GM23338 (cell line): ENCODE results near the gene MYH3. TPM values are rescaled to one million over a fixed set of nuclear protein-coding genes. Genes with fewer than 3 reads are reported as not detected.

Experiments used
- ATAC-seq: fragments of 200-7000 bp; cut with Tn5 transposase; 3 replicates; pipeline ENCODE4 v1.9.1; 2020
- DNase-seq: peaks from one replicate; pipeline ENCODE4 v3.0.0-alpha.2; 2015; ENCODE audit warnings: low spot score
- H2AFZ ChIP-seq: fragments of 200-600 bp; sonication (generic); 2 replicates; pipeline ENCODE4 v1.8.0; 2016; ENCODE audit warnings: antibody characterized with exemption, mild to moderate bottlenecking, moderate library complexity
- H3F3A ChIP-seq: fragments of 200-600 bp; sonication (generic); replicated peaks from 2 replicates; pipeline ENCODE4 v1.8.0; 2017; ENCODE audit warnings: antibody characterized with exemption, mixed run types, low read depth
- H3K27ac ChIP-seq: fragments of 200-600 bp; sonication (generic); 2 replicates; pipeline ENCODE4 v1.6.1; 2016; ENCODE audit warnings: low read depth
- H3K27me3 ChIP-seq: fragments of 200-600 bp; sonication (generic); 2 replicates; pipeline ENCODE4 v1.8.0; 2016; ENCODE audit warnings: mild to moderate bottlenecking, mixed run types, moderate library complexity; ENCODE audit not compliant: insufficient read depth
- H3K36me3 ChIP-seq: fragments of 200-600 bp; sonication (generic); 2 replicates; pipeline ENCODE4 v1.8.0; 2016; ENCODE audit warnings: mild to moderate bottlenecking; ENCODE audit not compliant: insufficient read depth
- H3K4me1 ChIP-seq: fragments of 200-600 bp; sonication (generic); 2 replicates; pipeline ENCODE4 v1.8.0; 2016; ENCODE audit warnings: mild to moderate bottlenecking, moderate library complexity; ENCODE audit not compliant: insufficient read depth
- H3K4me2 ChIP-seq: fragments of 200-600 bp; sonication (generic); 2 replicates; pipeline ENCODE4 v1.7.1; 2017; ENCODE audit warnings: mixed run types
- H3K4me3 ChIP-seq: fragments of 200-600 bp; sonication (generic); 2 replicates; pipeline ENCODE4 v1.6.1; 2016; ENCODE audit warnings: mixed run types
- H3K79me2 ChIP-seq: fragments of 200-600 bp; sonication (generic); replicated peaks from 2 replicates; pipeline ENCODE4 v1.8.0; 2017; ENCODE audit warnings: mild to moderate bottlenecking; ENCODE audit not compliant: insufficient read depth
- H3K9me2 ChIP-seq: fragments of 200-600 bp; sonication (generic); 2 replicates; pipeline ENCODE4 v1.8.0; 2017; ENCODE audit not compliant: insufficient read depth
- H4K20me1 ChIP-seq: fragments of 200-600 bp; sonication (generic); replicated peaks from 2 replicates; pipeline ENCODE4 v1.8.0; 2017; ENCODE audit warnings: mild to moderate bottlenecking; ENCODE audit not compliant: insufficient read depth
- H3K27ac Mint-ChIP-seq: 2 replicates; pipeline ENCODE4 v1.8.0; 2020; ENCODE audit warnings: inconsistent platforms, mild to moderate bottlenecking, moderate library complexity, mixed read lengths
- H3K27me3 Mint-ChIP-seq: 3 replicates; pipeline ENCODE4 v1.8.0; 2022; ENCODE audit warnings: low read depth, mild to moderate bottlenecking, moderate library complexity, mixed read lengths, inconsistent platforms; ENCODE audit not compliant: insufficient read depth, poor library complexity
- H3K36me3 Mint-ChIP-seq: 3 replicates; pipeline ENCODE4 v1.8.0; 2021; ENCODE audit warnings: low read depth, mild to moderate bottlenecking, inconsistent platforms, moderate library complexity, mixed read lengths
- H3K4me1 Mint-ChIP-seq: 3 replicates; pipeline ENCODE4 v1.8.0; 2020; ENCODE audit warnings: mild to moderate bottlenecking, inconsistent platforms, mixed read lengths
- H3K4me3 Mint-ChIP-seq: 3 replicates; pipeline ENCODE4 v1.8.0; 2021; ENCODE audit warnings: moderate library complexity, mild to moderate bottlenecking, inconsistent platforms, mixed read lengths
- H3K9me3 Mint-ChIP-seq: 3 replicates; pipeline ENCODE4 v1.8.0; 2020; ENCODE audit warnings: moderate library complexity, mild to moderate bottlenecking, inconsistent platforms, mixed read lengths
- CTCF ChIP-seq, 2 experiments: fragments of 200-600 bp in 1 of 2; sonication (generic) in 1 of 2; conservative IDR thresholded peaks; 2 replicates each; pipeline versions ENCODE4 v1.5.1 to v1.6.1; 2016 to 2017; ENCODE audit warnings: antibody characterized with exemption in 2 of 2, low read depth in 2 of 2, mild to moderate bottlenecking in 2 of 2, moderate library complexity in 1 of 2
- EZH2phosphoT487 ChIP-seq: fragments of 200-600 bp; sonication (generic); IDR thresholded peaks from one replicate; pipeline ENCODE4 v1.8.1; 2018; ENCODE audit warnings: antibody characterized with exemption; ENCODE audit not compliant: unreplicated experiment
- NANOG ChIP-seq: IDR thresholded peaks from 2 replicates; pipeline ENCODE4 v1.6.1; 2016; ENCODE audit warnings: antibody characterized with exemption, borderline replicate concordance
- POLR2AphosphoS5 ChIP-seq: IDR thresholded peaks from 2 replicates; pipeline ENCODE4 v1.6.1; 2016; ENCODE audit warnings: antibody characterized with exemption, low read depth
- ZNF114 ChIP-seq: fragments of 250-450 bp; sonication (Bioruptor Pico); IDR thresholded peaks from 2 replicates; pipeline ENCODE4 v1.5.0; 2020; ENCODE audit warnings: mild to moderate bottlenecking, moderate library complexity
- ZNF331 ChIP-seq: fragments of 250-450 bp; sonication (Bioruptor Pico); IDR thresholded peaks from 2 replicates; pipeline ENCODE4 v1.5.0; 2020; ENCODE audit warnings: low read depth, mild to moderate bottlenecking, moderate library complexity
- ZNF462 ChIP-seq: fragments of 250-450 bp; sonication (Bioruptor Pico); IDR thresholded peaks from 2 replicates; pipeline ENCODE4 v1.5.0; 2020; ENCODE audit warnings: mild to moderate bottlenecking, moderate library complexity
- polyA plus RNA-seq: library from polyadenylated mRNA; unstranded; fragments of >200 nt; fragmentation: Nextera tagmentation; extraction: Ambion mirVana; gene quantifications from 2 replicates; pipeline ENCODE4 v1.2.1, GENCODE V29; 2016
- total RNA-seq: library from RNA; depleted of rRNA; stranded (reverse); fragments of >200 nt; shearing (Covaris generic); gene quantifications from 2 replicates; pipeline ENCODE4 v1.2.3, GENCODE V29; 2014

The MYH3 gene
- total and polyA plus RNA-seq, 2 experiments from 2014 or later = 0.84 to 1.8 TPM

GRCh38 chr17:10668775-10669174, 11.7 kb upstream of the MYH3 start:
- Histone ChIP-seq H3K4me2 (no peak overlapping the region), H3K27ac (no peak overlapping the region), H3K9me2 (no peaks in the 10 kb centered on the region), H4K20me1 (no peaks in the 10 kb centered on the region), H3K4me3 (no peak overlapping the region), H3K4me1 (no peaks in the 10 kb centered on the region), H2AFZ (no peak overlapping the region), H3K79me2 (no peaks in the 10 kb centered on the region), H3K27me3 (no peaks in the 10 kb centered on the region), H3K36me3 (no peaks in the 10 kb centered on the region), H3F3A (no peaks in the 10 kb centered on the region)
- H3K4me1 Mint-ChIP-seq = no peaks in the 10 kb centered on the region
- H3K9me3 Mint-ChIP-seq = no peaks in the 10 kb centered on the region
- H3K4me3 Mint-ChIP-seq = no peak overlapping the region
- TF ChIP-seq CTCF (conservative IDR thresholded peaks at IDR 0.05; ENCODE audit: low read depth in 2 of 2) (no peak), ZNF331 (CRISPR knock-in tag) (no peak), EZH2phosphoT487 (no peak)
- ATAC-seq (no peak), DNase-seq (no peak)
- no peaks in the 10 kb centered on the region for H3K27me3 Mint-ChIP-seq
- H3K27ac Mint-ChIP-seq = no peak overlapping the region
- peaks cover 3% of the 10 kb centered on the region; the same call in 2 of the 3 replicates for H3K36me3 Mint-ChIP-seq

- Histone ChIP-seq H3K36me3 (no peaks in the 10 kb centered on the region), H3K27ac (no peak overlapping the region), H3F3A (no peaks in the 10 kb centered on the region), H3K79me2 (no peaks in the 10 kb centered on the region), H3K4me3 (no peak overlapping the region), H3K9me2 (no peaks in the 10 kb centered on the region), H2AFZ (no peak overlapping the region), H3K27me3 (no peaks in the 10 kb centered on the region), H3K4me1 (no peaks in the 10 kb centered on the region), H3K4me2 (no peak overlapping the region), H4K20me1 (no peaks in the 10 kb centered on the region)
- no peak for TF ChIP-seq CTCF (conservative IDR thresholded peaks at IDR 0.05; ENCODE audit: low read depth in 2 of 2)
- no peak for TF ChIP-seq POLR2AphosphoS5
- H3K27ac Mint-ChIP-seq = no peak overlapping the region
- no peaks in the 10 kb centered on the region for H3K36me3 Mint-ChIP-seq
- H3K4me1 Mint-ChIP-seq = no peaks in the 10 kb centered on the region
- ATAC-seq (no peak), DNase-seq (no peak)
- no peaks in the 10 kb centered on the region for H3K9me3 Mint-ChIP-seq
- no peak overlapping the region for H3K4me3 Mint-ChIP-seq
- no peaks in the 10 kb centered on the region for H3K27me3 Mint-ChIP-seq
These were observed 9.8 kb upstream of the MYH3 start for GRCh38 chr17:10666906-10667305.

GRCh38 chr17:10664571-10664970, 7.5 kb upstream of the MYH3 start:
- Histone ChIP-seq H3K4me1 (no peaks in the 10 kb centered on the region), H3K9me2 (no peaks in the 10 kb centered on the region), H3K79me2 (no peaks in the 10 kb centered on the region), H3K4me3 (no peak overlapping the region), H3K27me3 (no peaks in the 10 kb centered on the region), H3K4me2 (no peak overlapping the region), H3K36me3 (no peaks in the 10 kb centered on the region), H3K27ac (no peak overlapping the region), H2AFZ (no peak overlapping the region), H3F3A (no peaks in the 10 kb centered on the region), H4K20me1 (no peaks in the 10 kb centered on the region)
- Mint-ChIP-seq H3K9me3 (no peaks in the 10 kb centered on the region), H3K36me3 (peaks cover 3% of the 10 kb centered on the region; the same call in 1 of the 3 replicates), H3K4me3 (no peak overlapping the region), H3K4me1 (no peaks in the 10 kb centered on the region), H3K27ac (no peak overlapping the region), H3K27me3 (peaks cover 3% of the 10 kb centered on the region)
- ATAC-seq = no peak
- no peak for DNase-seq
- TF ChIP-seq POLR2AphosphoS5 (no peak), ZNF114 (CRISPR knock-in tag) (no peak), NANOG (no peak), ZNF462 (CRISPR knock-in tag) (no peak)
